ENCODE measurements around the gene COL17A1. TPM values are rescaled to one million over a fixed set of nuclear protein-coding genes. Genes with fewer than 3 reads are reported as not detected.
A peak's percentile ranks its signal among the peaks of the same experiment; 100 is the strongest.

COL17A1 gene
- total RNA-seq, 1 experiment from 2014 or later: 0.05 TPM

- H3K4me1 ChIP-seq (replicated peaks): peaks cover 13% of the 10 kb centered on the region
- H3K27ac ChIP-seq: no peak overlapping the region; the same call in 1 of the 2 replicates
- no peaks in the 10 kb centered on the region for H3K9me3 ChIP-seq (replicated peaks)
- H3K4me3 ChIP-seq: no peak overlapping the region
- H3K27me3 ChIP-seq (replicated peaks): no peaks in the 10 kb centered on the region
- DNase-seq (ENCODE audit: low read depth in 1 of 2, low spot score in 2 of 2): peak in 1 of 2 experiments; percentile 42
- H3K36me3 ChIP-seq: no peaks in the 10 kb centered on the region
These were observed 24.4 kb upstream of the COL17A1 start for GRCh38 chr10:104109908-104110662.

- Histone ChIP-seq H3K4me3 (no peak overlapping the region), H3K27ac (no peak overlapping the region)
- no peak for DNase-seq (ENCODE audit: low read depth in 1 of 2, low spot score in 2 of 2)
These were observed 19.2 kb upstream of the COL17A1 start for GRCh38 chr10:104104926-104105325.

DNA sequence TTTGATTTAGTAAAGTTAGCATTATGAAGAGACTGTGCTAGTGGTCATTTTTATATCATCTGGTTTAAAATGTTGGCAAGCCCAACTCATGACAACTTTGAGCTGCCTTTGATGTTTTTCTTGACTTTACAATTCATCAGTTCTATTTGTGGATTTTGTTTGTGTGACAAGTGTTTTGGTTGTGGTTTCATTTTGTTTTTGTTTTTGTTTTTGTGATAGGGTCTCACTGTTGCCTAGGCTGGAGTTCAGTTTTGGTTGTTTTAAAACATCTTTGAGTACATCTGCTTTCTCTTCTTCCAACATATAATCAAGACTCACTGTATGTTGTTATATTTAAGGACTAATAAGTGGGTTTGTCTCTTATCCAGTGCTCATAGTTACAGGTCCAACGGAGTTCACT lies 18.7 kb upstream of the COL17A1 start:
- Histone ChIP-seq H3K27ac (no peak overlapping the region), H3K4me1 (replicated peaks) (peaks cover 15% of the 10 kb centered on the region), H3K4me3 (no peak overlapping the region), H3K9me3 (replicated peaks) (no peaks in the 10 kb centered on the region), H3K27me3 (replicated peaks) (no peaks in the 10 kb centered on the region), H3K36me3 (no peaks in the 10 kb centered on the region)
- DNase-seq (ENCODE audit: low read depth in 1 of 2, low spot score in 2 of 2): no peak

More at GRCh38 chr10:104104926-104105325, 19.2 kb upstream of the COL17A1 start:
- H3K27me3 ChIP-seq (replicated peaks): no peaks in the 10 kb centered on the region
- H3K4me1 ChIP-seq (replicated peaks): peaks cover 16% of the 10 kb centered on the region
- H3K9me3 ChIP-seq (replicated peaks): no peaks in the 10 kb centered on the region
- H3K36me3 ChIP-seq: no peaks in the 10 kb centered on the region

- no peaks in the 10 kb centered on the region for H3K36me3 ChIP-seq
- DNase-seq (ENCODE audit: low read depth in 1 of 2, low spot score in 2 of 2): no peak
- no peaks in the 10 kb centered on the region for H3K9me3 ChIP-seq (replicated peaks)
- H3K27me3 ChIP-seq (replicated peaks): no peaks in the 10 kb centered on the region
- H3K4me1 ChIP-seq (replicated peaks): peaks cover 19% of the 10 kb centered on the region
- H3K4me3 ChIP-seq: no peak overlapping the region
- no peak overlapping the region for H3K27ac ChIP-seq
These were observed 18.3 kb upstream of the COL17A1 start for GRCh38 chr10:104103956-104104355.

DNA sequence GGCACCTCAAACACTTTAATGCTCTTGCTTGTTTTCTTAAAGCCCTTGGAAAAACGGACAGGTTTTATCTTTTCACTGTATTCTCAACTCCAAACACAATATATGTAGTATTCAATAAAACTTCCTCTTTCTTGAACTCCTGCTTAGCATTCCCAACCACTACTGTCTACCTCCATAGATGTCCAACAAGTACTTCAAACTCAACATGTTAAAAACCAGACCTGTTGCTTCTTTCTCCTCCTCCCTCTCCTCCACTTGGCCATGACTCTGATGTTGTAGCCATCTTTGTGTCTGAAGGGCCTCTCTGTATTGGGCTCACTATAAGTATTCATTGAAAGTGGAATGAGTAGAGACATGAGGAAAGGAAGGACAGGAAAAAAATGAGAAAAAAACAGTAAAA lies 16.2 kb upstream of the COL17A1 start:
- no peaks in the 10 kb centered on the region for H3K36me3 ChIP-seq
- H3K4me3 ChIP-seq: no peak overlapping the region
- H3K27ac ChIP-seq: no peak overlapping the region
- peaks cover 23% of the 10 kb centered on the region for H3K4me1 ChIP-seq (replicated peaks)
- no peak for DNase-seq (ENCODE audit: low read depth in 1 of 2, low spot score in 2 of 2)
- H3K27me3 ChIP-seq (replicated peaks): no peaks in the 10 kb centered on the region
- H3K9me3 ChIP-seq (replicated peaks): no peaks in the 10 kb centered on the region

DNA sequence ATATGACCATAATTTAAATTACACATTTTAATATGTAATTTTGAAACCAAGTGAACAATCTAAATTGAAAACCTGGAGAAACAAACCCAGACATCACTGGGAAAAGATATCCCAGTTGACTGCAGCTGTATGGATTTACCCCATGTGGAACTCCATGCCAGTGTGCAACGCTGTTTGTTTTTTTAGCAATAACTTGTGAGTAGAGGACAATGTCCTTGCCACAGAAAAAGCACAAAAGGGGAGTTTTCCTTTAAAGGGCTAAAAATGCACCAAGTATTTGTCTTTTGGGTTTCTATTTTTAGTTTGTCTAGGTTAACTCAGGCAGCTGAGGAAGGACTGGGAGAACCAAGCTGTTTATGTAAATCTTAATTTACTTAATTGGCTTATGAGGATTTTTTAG lies 15.1 kb upstream of the COL17A1 start:
- H3K36me3 ChIP-seq: no peaks in the 10 kb centered on the region
- peak in 1 of 2 experiments; percentile 28 for DNase-seq (ENCODE audit: low read depth in 1 of 2, low spot score in 2 of 2)
- H3K27ac ChIP-seq: no peak overlapping the region
- H3K27me3 ChIP-seq (replicated peaks): no peaks in the 10 kb centered on the region
- no peaks in the 10 kb centered on the region for H3K9me3 ChIP-seq (replicated peaks)
- no peak overlapping the region for H3K4me3 ChIP-seq
- H3K4me1 ChIP-seq (replicated peaks): peaks cover 23% of the 10 kb centered on the region

DNA sequence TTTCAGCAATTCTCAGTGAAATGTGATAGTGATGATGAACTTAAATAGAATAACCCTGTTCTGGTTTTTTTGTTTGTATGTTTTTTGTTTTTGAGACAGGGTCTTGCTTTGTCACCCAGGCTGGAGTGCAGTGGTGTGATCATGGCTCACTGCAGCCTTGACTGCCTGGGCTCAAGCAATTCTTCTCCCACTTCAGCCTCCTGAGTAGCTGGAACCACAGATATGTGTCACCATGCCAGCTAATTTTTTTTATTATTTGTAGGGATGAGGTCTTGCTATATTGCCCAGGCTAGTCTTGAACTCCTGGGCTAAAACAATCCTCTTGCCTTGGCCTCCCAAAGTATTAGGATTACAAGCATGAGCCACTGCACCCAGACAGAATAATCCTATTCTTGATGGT lies 14.3 kb upstream of the COL17A1 start:
- Histone ChIP-seq H3K9me3 (replicated peaks) (no peaks in the 10 kb centered on the region), H3K4me1 (replicated peaks) (peaks cover 23% of the 10 kb centered on the region), H3K4me3 (no peak overlapping the region), H3K27me3 (replicated peaks) (no peaks in the 10 kb centered on the region), H3K27ac (no peak overlapping the region), H3K36me3 (no peaks in the 10 kb centered on the region)
- no peak for DNase-seq (ENCODE audit: low read depth in 1 of 2, low spot score in 2 of 2)

DNA sequence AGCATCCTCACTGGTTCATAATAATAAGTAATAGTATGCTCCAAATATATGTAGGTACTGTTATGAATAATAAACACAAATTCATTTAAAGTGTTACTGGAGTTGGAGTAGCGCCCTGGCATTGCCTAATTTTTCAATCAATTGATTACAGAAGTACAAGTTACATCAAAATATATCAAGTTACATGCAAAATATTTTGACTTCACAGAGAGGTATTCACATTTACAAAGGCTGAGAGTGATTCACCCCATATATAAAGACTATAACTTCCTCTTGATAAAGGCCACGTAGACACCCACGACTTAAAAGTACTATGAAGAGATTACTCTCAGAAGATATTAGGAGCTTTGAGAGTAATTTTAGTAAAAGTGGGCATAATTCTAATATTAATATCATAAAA lies 13.6 kb upstream of the COL17A1 start:
- no peaks in the 10 kb centered on the region for H3K36me3 ChIP-seq
- DNase-seq (ENCODE audit: low read depth in 1 of 2, low spot score in 2 of 2): no peak
- no peaks in the 10 kb centered on the region for H3K27me3 ChIP-seq (replicated peaks)
- H3K4me3 ChIP-seq: no peak overlapping the region
- no peak overlapping the region for H3K27ac ChIP-seq
- peaks cover 23% of the 10 kb centered on the region for H3K4me1 ChIP-seq (replicated peaks)
- no peaks in the 10 kb centered on the region for H3K9me3 ChIP-seq (replicated peaks)

DNA sequence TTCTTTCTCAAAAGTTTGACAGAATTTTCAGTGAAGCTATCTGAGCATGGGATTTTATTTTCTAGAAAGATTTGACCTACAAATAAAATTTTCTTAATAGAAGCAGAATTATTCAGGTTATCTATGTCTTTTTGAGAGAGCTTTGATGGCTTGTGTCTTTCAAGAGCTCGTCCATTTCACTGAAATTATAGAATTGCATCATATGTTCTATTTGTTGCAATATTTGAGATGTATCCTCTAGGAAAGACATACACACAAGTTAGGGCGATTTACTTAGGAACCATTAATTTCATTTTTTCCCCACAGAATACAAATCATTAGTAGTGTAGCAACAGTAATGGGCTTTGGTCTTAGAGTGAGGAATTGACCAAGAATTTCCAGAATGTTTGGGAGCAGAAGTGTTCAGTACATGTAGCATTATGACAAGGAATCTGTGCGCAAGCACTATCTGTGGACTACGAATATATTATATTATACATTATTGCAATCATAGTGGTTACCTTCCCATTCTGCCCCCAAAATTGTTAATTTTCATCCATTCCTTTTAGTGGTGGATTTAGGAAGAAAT lies 12.8 kb upstream of the COL17A1 start:
- H3K27me3 ChIP-seq (replicated peaks): no peaks in the 10 kb centered on the region
- no peaks in the 10 kb centered on the region for H3K9me3 ChIP-seq (replicated peaks)
- H3K4me1 ChIP-seq (replicated peaks): peaks cover 23% of the 10 kb centered on the region
- H3K27ac ChIP-seq: no peak overlapping the region
- no peak for DNase-seq (ENCODE audit: low read depth in 1 of 2, low spot score in 2 of 2)
- no peaks in the 10 kb centered on the region for H3K36me3 ChIP-seq
- H3K4me3 ChIP-seq: no peak overlapping the region

DNA sequence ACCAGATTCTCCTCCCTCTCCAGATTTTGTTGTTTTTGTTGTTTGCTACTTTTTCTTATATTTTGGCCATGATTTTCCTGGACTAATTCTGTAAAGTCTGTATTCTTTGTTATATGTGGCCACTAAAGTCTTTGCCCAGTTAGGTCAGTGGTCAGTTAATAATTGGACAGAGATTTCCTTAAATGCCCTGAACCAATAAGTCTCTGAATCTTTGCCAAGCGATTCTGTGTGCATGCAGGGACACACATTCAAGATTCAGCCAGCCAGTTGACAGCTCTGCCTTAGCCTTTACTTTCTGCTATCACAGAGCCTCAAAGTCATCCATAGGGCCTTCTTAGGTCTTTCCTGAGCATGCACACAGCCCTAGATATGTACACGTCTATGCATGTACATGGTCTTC lies 11.0 kb upstream of the COL17A1 start:
- no peaks in the 10 kb centered on the region for H3K36me3 ChIP-seq
- DNase-seq (ENCODE audit: low read depth in 1 of 2, low spot score in 2 of 2): no peak
- peaks cover 23% of the 10 kb centered on the region for H3K4me1 ChIP-seq (replicated peaks)
- no peak overlapping the region for H3K4me3 ChIP-seq
- H3K27me3 ChIP-seq (replicated peaks): no peaks in the 10 kb centered on the region
- H3K27ac ChIP-seq: no peak overlapping the region
- no peaks in the 10 kb centered on the region for H3K9me3 ChIP-seq (replicated peaks)

- no peaks in the 10 kb centered on the region for H3K9me3 ChIP-seq (replicated peaks)
- no peaks in the 10 kb centered on the region for H3K36me3 ChIP-seq
- peaks cover 17% of the 10 kb centered on the region for H3K4me1 ChIP-seq (replicated peaks)
- DNase-seq (ENCODE audit: low read depth in 1 of 2, low spot score in 2 of 2): no peak
- no peak overlapping the region for H3K4me3 ChIP-seq
- no peak overlapping the region for H3K27ac ChIP-seq
- H3K27me3 ChIP-seq (replicated peaks): no peaks in the 10 kb centered on the region
These were observed 7.1 kb upstream of the COL17A1 start for GRCh38 chr10:104092749-104093148.

DNA sequence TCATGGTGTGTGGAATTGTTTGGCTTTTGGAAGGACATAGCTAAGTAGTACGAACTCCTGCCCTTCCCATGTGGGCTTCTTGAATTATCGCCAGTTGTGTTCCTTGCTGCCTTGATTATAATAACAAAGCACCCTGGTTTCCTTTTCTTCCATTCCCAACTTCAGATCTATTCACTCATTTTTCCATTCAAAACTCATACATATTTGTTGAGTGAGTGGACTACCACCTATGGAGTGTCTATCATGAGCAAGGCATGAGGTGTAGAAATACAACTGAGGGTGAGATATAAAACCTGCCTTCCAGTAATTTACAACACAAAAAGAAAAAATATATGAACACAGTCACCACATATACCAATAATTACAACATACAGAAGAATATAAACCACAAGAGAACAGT lies 4.9 kb upstream of the COL17A1 start:
- Histone ChIP-seq H3K27me3 (replicated peaks) (no peaks in the 10 kb centered on the region), H3K4me1 (replicated peaks) (peaks cover 17% of the 10 kb centered on the region), H3K36me3 (no peaks in the 10 kb centered on the region), H3K27ac (no peak overlapping the region), H3K4me3 (no peak overlapping the region), H3K9me3 (replicated peaks) (no peaks in the 10 kb centered on the region)
- DNase-seq (ENCODE audit: low read depth in 1 of 2, low spot score in 2 of 2): peak in 1 of 2 experiments; percentile 43

GRCh38 chr10:104089621-104090020 lies 3.9 kb upstream of the COL17A1 start:
- Histone ChIP-seq H3K27me3 (replicated peaks) (no peaks in the 10 kb centered on the region), H3K36me3 (no peaks in the 10 kb centered on the region), H3K27ac (no peak overlapping the region), H3K4me3 (no peak overlapping the region), H3K4me1 (replicated peaks) (peaks cover 17% of the 10 kb centered on the region), H3K9me3 (replicated peaks) (no peaks in the 10 kb centered on the region)
- no peak for DNase-seq (ENCODE audit: low read depth in 1 of 2, low spot score in 2 of 2)

DNA sequence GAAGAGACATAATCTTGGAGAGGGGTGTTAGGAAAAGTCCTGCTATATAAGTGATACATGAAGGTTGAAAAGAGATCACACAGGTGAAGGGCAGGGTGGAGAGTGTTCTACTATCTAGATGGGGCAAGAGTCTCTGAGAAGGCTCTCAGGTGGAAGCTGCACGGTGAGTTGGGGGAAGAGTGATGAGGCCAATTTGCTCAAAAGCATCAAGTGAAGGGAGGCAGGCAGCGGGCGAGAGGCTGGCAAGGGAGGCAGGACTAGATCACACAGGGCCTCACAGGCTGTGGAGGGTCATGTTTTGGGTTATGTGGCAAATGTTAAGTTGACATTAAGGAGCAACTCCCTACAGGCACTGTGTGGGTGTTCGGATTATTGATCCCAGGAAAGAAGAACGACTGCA lies 2.6 kb upstream of the COL17A1 start:
- H3K27ac ChIP-seq: no peak overlapping the region
- H3K27me3 ChIP-seq (replicated peaks): no peaks in the 10 kb centered on the region
- no peak for DNase-seq (ENCODE audit: low read depth in 1 of 2, low spot score in 2 of 2)

More for the DNA sequence above, 2.6 kb upstream of the COL17A1 start:
- H3K36me3 ChIP-seq: no peaks in the 10 kb centered on the region
- no peak overlapping the region for H3K4me3 ChIP-seq
- peaks cover 17% of the 10 kb centered on the region for H3K4me1 ChIP-seq (replicated peaks)
- H3K9me3 ChIP-seq (replicated peaks): no peaks in the 10 kb centered on the region

Data from SJSA1 (cell line).